HepG2 (cell line): ENCODE data around the gene RNLS. TPM values are rescaled to one million over a fixed set of nuclear protein-coding genes. Genes with fewer than 3 reads are reported as not detected.

Experiments used
- ATAC-seq: fragments of 200-7000 bp; cut with Tn5 transposase; 3 replicates; pipeline ENCODE4 v1.9.1; 2020; ENCODE audit warnings: mild to moderate bottlenecking, moderate library complexity
- BruUV-seq: library from RNA; stranded (reverse); fragments of 400-500 nt; replicated peaks from 2 replicates; lab custom pipeline; 2021; lab: Mats Ljungman, UMichigan
- CTCF ChIA-PET: fragments of 300-600 bp; formaldehyde crosslinking; extraction: SDS; loops from one replicate; lab custom pipeline; 2021; ENCODE audit warnings: low total read pairs, inconsistent platforms, low intra/inter-chr PET ratio; lab: Yijun Ruan, JAX
- POLR2A ChIA-PET: fragments of 350-600 bp; sonication (Branson Sonifier 250); formaldehyde crosslinking; loops from one replicate; lab custom pipeline; 2020; ENCODE audit warnings: antibody characterized with exemption, inconsistent platforms; lab: Yijun Ruan, JAX
- DNase-seq: peaks from one replicate; pipeline ENCODE4 v3.0.0-alpha.2; 2015; ENCODE audit warnings: low spot score
- FAIRE-seq: peaks from 3 replicates; lab custom pipeline; 2011; peaks lifted over from hg19 to GRCh38; lab: Jason Lieb, UNC
- H2AFZ ChIP-seq: one replicate; pipeline ENCODE4 v1.6.1; 2011; ENCODE audit warnings: low read length, inconsistent platforms
- H3K27ac ChIP-seq: fragments of 300-600 bp; 3 replicates; pipeline ENCODE4 v1.8.0; 2011; ENCODE audit warnings: mixed run types, mild to moderate bottlenecking, mixed read lengths, low read length, inconsistent platforms; ENCODE audit not compliant: insufficient read depth; ENCODE audit errors: extremely low read length
- H3K27me3 ChIP-seq, 2 experiments: fragments of 200-600 bp in 1 of 2; 2 replicates in 1 of 2; 3 replicates in 1 of 2; pipeline versions ENCODE4 v1.6.0 to v1.8.0; 2011; ENCODE audit warnings: low read length in 2 of 2, mild to moderate bottlenecking in 2 of 2, moderate library complexity in 2 of 2, inconsistent platforms in 1 of 2; ENCODE audit not compliant: insufficient read depth in 2 of 2, control insufficient read depth in 1 of 2
- H3K36me3 ChIP-seq, 2 experiments: fragments of 200-600 bp in 1 of 2; replicated peaks in 1 of 2; 2 replicates in 1 of 2; 3 replicates in 1 of 2; pipeline versions ENCODE4 v1.5.1 to v1.8.0; 2011; ENCODE audit warnings: low read length in 2 of 2, inconsistent platforms in 1 of 2; ENCODE audit not compliant: insufficient read depth in 2 of 2, control insufficient read depth in 1 of 2
- H3K4me1 ChIP-seq: 2 replicates; pipeline ENCODE4 v1.5.1; 2012; ENCODE audit warnings: low read length, inconsistent platforms; ENCODE audit not compliant: insufficient read depth
- H3K4me2 ChIP-seq: 2 replicates; pipeline ENCODE4 v1.6.0; 2011; ENCODE audit warnings: low read depth, low read length, inconsistent platforms
- H3K4me3 ChIP-seq, 3 experiments: fragments of 200-600 bp in 1 of 3; sonication (generic), shearing (Covaris generic) in 1 of 3; replicated peaks in 1 of 3; 2 replicates each; pipeline ENCODE4 v1.5.1; 2011 to 2016; ENCODE audit warnings: low read length in 3 of 3, inconsistent platforms in 2 of 3, low read depth in 2 of 3, mild to moderate bottlenecking in 2 of 3, control low read depth in 1 of 3, mixed read lengths in 1 of 3; ENCODE audit not compliant: insufficient read depth in 1 of 3
- H3K79me2 ChIP-seq: one replicate; pipeline ENCODE4 v1.6.1; 2011; ENCODE audit warnings: low read length, inconsistent platforms; ENCODE audit not compliant: insufficient read depth
- H3K9ac ChIP-seq: 2 replicates; pipeline ENCODE4 v1.6.0; 2011; ENCODE audit warnings: mild to moderate bottlenecking, low read depth, low read length, inconsistent platforms; ENCODE audit not compliant: insufficient read depth
- H3K9me3 ChIP-seq: 2 replicates; pipeline ENCODE4 v1.5.1; 2012; ENCODE audit warnings: mild to moderate bottlenecking, low read length
- H4K20me1 ChIP-seq: 2 replicates; pipeline ENCODE4 v1.6.0; 2011; ENCODE audit warnings: inconsistent platforms, mild to moderate bottlenecking, low read length, moderate library complexity; ENCODE audit not compliant: insufficient read depth
- CBX5 ChIP-seq: sonication (generic); formaldehyde crosslinking; IDR thresholded peaks from 2 replicates; pipeline ENCODE4 v1.4.0; 2020; ENCODE audit warnings: missing genetic modification reagents, borderline replicate concordance
- FOXP1 ChIP-seq, 2 experiments: fragments of 450-650 bp in 1 of 2; IDR thresholded peaks; 2 replicates each; pipeline ENCODE4 v1.6.1; 2017 to 2018; ENCODE audit warnings: antibody characterized with exemption in 1 of 2
- ZKSCAN1 ChIP-seq: fragments of 150-350 bp; IDR thresholded peaks from 2 replicates; pipeline ENCODE4 v1.6.1; 2014; ENCODE audit warnings: low read length
- ZNF30 ChIP-seq: sonication (generic); formaldehyde crosslinking; IDR thresholded peaks from 2 replicates; pipeline ENCODE4 v1.5.0; 2020; ENCODE audit warnings: mild to moderate bottlenecking, missing genetic modification reagents
- ZNF564 ChIP-seq: sonication (generic); formaldehyde crosslinking; IDR thresholded peaks from 2 replicates; pipeline ENCODE4 v1.8.1; 2023; ENCODE audit warnings: mild to moderate bottlenecking, missing genetic modification reagents
- ZNF660 ChIP-seq: sonication (generic); formaldehyde crosslinking; IDR thresholded peaks from 2 replicates; pipeline ENCODE4 v1.5.1; 2020; ENCODE audit warnings: mild to moderate bottlenecking, low read depth, missing genetic modification reagents, borderline replicate concordance
- WGBS: methylation state at CpG from one replicate; pipeline ENCODE4 v1.1.6; 2017; ENCODE audit warnings: low lambda C conversion rate; 5-methylcytosine and 5-hydroxymethylcytosine counted together
- in situ Hi-C: cut with HindIII; loops from 2 replicates; pipeline ENCODE4 v1.10.0; 2017; ENCODE audit warnings: low pct_unique_long_range_greater_than_20kb; ENCODE audit not compliant: extremely low pct_ligation_motif_present
- intact Hi-C: fragments of 100-400 bp; cut with micrococcal nuclease; formaldehyde crosslinking; loops from one replicate; pipeline ENCODE4 v1.10.0; 2022; ENCODE audit not compliant: unreplicated experiment
- polyA plus RNA-seq, 8 experiments: library from polyadenylated mRNA; depleted of rRNA in 3 of 8; stranded (reverse) in 7 of 8; unstranded in 1 of 8; fragments of >200 nt; fragmentation: Illumina TruSeq in 4 of 8; extraction: Trizol in 4 of 8; gene quantifications; 2 replicates each; pipeline versions ENCODE4 v1.2.1 to v1.2.3, GENCODE V29; 2011 to 2016; ENCODE audit warnings: low read depth in 4 of 8, missing spikeins in 1 of 8, mixed read lengths in 1 of 8; ENCODE audit not compliant: insufficient read depth in 1 of 8
- total RNA-seq, 5 experiments: library from RNA; depleted of rRNA; stranded (reverse); fragments of >200 nt; fragmentation: Illumina TruSeq; extraction: Trizol; gene quantifications; 2 replicates each; pipeline ENCODE4 v1.2.3, GENCODE V29; 2016; ENCODE audit warnings: low read depth in 1 of 5
- TF ChIP-seq, protein P1 (sequence below): sonication (generic); formaldehyde crosslinking; IDR thresholded peaks from 2 replicates; pipeline ENCODE4 v1.8.1; 2023; ENCODE audit warnings: missing genetic modification reagents, inconsistent platforms, borderline replicate concordance

RNLS gene
- total and polyA plus RNA-seq, 2 of the 13 experiments (the other 11 are each of a cell fraction or from before 2014, with no cell fraction given) = not detected

GRCh38 chr10:88232983-88233543 is 350.1 kb downstream of the RNLS start:
- BruUV-seq = no TSS peak
- WGBS = 31% methylated on average over 7 of the region's 7 CpGs
- H3K9ac ChIP-seq = no peak overlapping the region
- H2AFZ ChIP-seq = no peak overlapping the region
- in situ Hi-C loops (no loop called here), intact Hi-C loops (no loop called here)
- POLR2A ChIA-PET = no interaction called here
- no peaks in the 10 kb centered on the region for H4K20me1 ChIP-seq
- H3K36me3 ChIP-seq = no peaks in the 10 kb centered on the region
- H3K27me3 ChIP-seq = no peaks in the 10 kb centered on the region
- H3K4me3 ChIP-seq = no peak overlapping the region
- H3K27ac ChIP-seq = no peak overlapping the region
- DNase-seq = no peak
- no peaks in the 10 kb centered on the region for H3K9me3 ChIP-seq
- H3K4me2 ChIP-seq = no peak overlapping the region
- no peak for FAIRE-seq
- no peak for ATAC-seq
- CTCF ChIA-PET = no interaction called here
- no peaks in the 10 kb centered on the region for H3K79me2 ChIP-seq
- no peaks in the 10 kb centered on the region for H3K4me1 ChIP-seq
- TF ChIP-seq ZNF564 = no peak
- TF ChIP-seq ZNF30 (CRISPR knock-in tag) = no peak
- TF ChIP-seq ZKSCAN1 = no peak
- TF ChIP-seq, protein P1, sequence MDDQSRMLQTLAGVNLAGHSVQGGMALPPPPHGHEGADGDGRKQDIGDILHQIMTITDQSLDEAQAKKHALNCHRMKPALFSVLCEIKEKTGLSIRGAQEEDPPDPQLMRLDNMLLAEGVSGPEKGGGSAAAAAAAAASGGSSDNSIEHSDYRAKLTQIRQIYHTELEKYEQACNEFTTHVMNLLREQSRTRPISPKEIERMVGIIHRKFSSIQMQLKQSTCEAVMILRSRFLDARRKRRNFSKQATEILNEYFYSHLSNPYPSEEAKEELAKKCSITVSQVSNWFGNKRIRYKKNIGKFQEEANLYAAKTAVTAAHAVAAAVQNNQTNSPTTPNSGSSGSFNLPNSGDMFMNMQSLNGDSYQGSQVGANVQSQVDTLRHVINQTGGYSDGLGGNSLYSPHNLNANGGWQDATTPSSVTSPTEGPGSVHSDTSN (CRISPR knock-in tag) = no peak
- TF ChIP-seq FOXP1 (IDR thresholded peaks at IDR 0.05) = no peak
- TF ChIP-seq FOXP1 (CRISPR knock-in tag; IDR thresholded peaks at IDR 0.05) = no peak
- TF ChIP-seq ZNF660 = no peak
- no peak for TF ChIP-seq CBX5
